ENCODE data around the gene CPN2. TPM values are rescaled to one million over a fixed set of nuclear protein-coding genes. Genes with fewer than 3 reads are reported as not detected.

The CPN2 gene
- total and polyA plus RNA-seq, 2 experiments from 2014 or later: 0.36 to 0.88 TPM

- H3K9me3 ChIP-seq (ENCODE audit: low read depth): no peaks in the 10 kb centered on the region
- H3K36me3 ChIP-seq: no peaks in the 10 kb centered on the region
- peak in 1 of 2 donors; percentile 39 for DNase-seq (ENCODE audit: low read depth in 1 of 2, low spot score in 1 of 2)
- peak overlapping the region; percentile 0 for H3K4me3 ChIP-seq
- TF ChIP-seq CTCF (IDR thresholded peaks at IDR 0.05; ENCODE audit: low read depth, low read length): no peak
- H3K27ac ChIP-seq: no peak overlapping the region
- no peaks in the 10 kb centered on the region for H3K4me1 ChIP-seq (ENCODE audit: low read depth)
- peaks cover 33% of the 10 kb centered on the region for H3K27me3 ChIP-seq
Measured at GRCh38 chr3:194396859-194397756, 46.0 kb upstream of the CPN2 start.

- H3K27me3 ChIP-seq: peaks cover 33% of the 10 kb centered on the region
- no peak for DNase-seq (ENCODE audit: low read depth in 1 of 2, low spot score in 1 of 2)
- no peaks in the 10 kb centered on the region for H3K9me3 ChIP-seq (ENCODE audit: low read depth)
- TF ChIP-seq CTCF (IDR thresholded peaks at IDR 0.05; ENCODE audit: low read depth, low read length): no peak
- H3K27ac ChIP-seq: no peak overlapping the region
- no peaks in the 10 kb centered on the region for H3K4me1 ChIP-seq (ENCODE audit: low read depth)
- H3K4me3 ChIP-seq: no peak overlapping the region
- no peaks in the 10 kb centered on the region for H3K36me3 ChIP-seq
Measured at GRCh38 chr3:194396539-194396858, 45.4 kb upstream of the CPN2 start.

GRCh38 chr3:194395778-194396538 lies 44.8 kb upstream of the CPN2 start:
- Histone ChIP-seq H3K36me3 (no peaks in the 10 kb centered on the region), H3K4me3 (no peak overlapping the region), H3K9me3 (ENCODE audit: low read depth) (no peaks in the 10 kb centered on the region), H3K27ac (no peak overlapping the region), H3K27me3 (peaks cover 33% of the 10 kb centered on the region), H3K4me1 (ENCODE audit: low read depth) (no peaks in the 10 kb centered on the region)
- peak; percentile 41 to 52 for DNase-seq (ENCODE audit: low read depth in 1 of 2, low spot score in 1 of 2)
- no peak for TF ChIP-seq CTCF (IDR thresholded peaks at IDR 0.05; ENCODE audit: low read depth, low read length)

GRCh38 chr3:194395212-194395611 lies 44.1 kb upstream of the CPN2 start:
- Histone ChIP-seq H3K9me3 (ENCODE audit: low read depth) (no peaks in the 10 kb centered on the region), H3K27me3 (peaks cover 33% of the 10 kb centered on the region), H3K4me1 (ENCODE audit: low read depth) (no peaks in the 10 kb centered on the region), H3K4me3 (no peak overlapping the region), H3K27ac (no peak overlapping the region), H3K36me3 (no peaks in the 10 kb centered on the region)
- no peak for TF ChIP-seq CTCF (IDR thresholded peaks at IDR 0.05; ENCODE audit: low read depth, low read length)
- DNase-seq (ENCODE audit: low read depth in 1 of 2, low spot score in 1 of 2): no peak

DNA sequence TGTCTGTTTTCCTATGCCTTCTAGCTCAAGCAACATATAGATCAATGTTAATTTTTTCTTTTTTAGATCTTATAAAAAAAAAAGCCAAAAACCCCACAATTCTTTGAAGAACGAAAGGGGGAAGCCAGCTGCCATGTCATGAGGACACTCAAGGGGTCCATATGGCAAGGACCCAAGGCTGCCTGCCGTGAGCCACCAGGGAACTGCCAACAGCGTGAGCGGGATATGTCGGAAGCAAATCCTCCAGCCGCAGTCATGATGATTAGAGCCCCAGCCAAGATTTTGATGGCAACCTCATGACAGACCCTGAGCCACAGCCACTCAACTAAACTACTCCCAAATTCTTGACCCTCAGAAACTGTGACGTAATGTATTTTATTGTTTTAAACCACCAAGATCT lies 41.4 kb upstream of the CPN2 start:
- no peak for DNase-seq (ENCODE audit: low read depth in 1 of 2, low spot score in 1 of 2)
- H3K27ac ChIP-seq: no peak overlapping the region
- TF ChIP-seq CTCF (IDR thresholded peaks at IDR 0.05; ENCODE audit: low read depth, low read length): no peak
- H3K27me3 ChIP-seq: peaks cover 16% of the 10 kb centered on the region
- no peak overlapping the region for H3K4me3 ChIP-seq
- H3K36me3 ChIP-seq: no peaks in the 10 kb centered on the region
- H3K9me3 ChIP-seq (ENCODE audit: low read depth): no peaks in the 10 kb centered on the region
- no peaks in the 10 kb centered on the region for H3K4me1 ChIP-seq (ENCODE audit: low read depth)

Measured in cardiac muscle cell (in vitro differentiated cells and primary cell).